ENCODE data around the gene CD101. TPM values are rescaled to one million over a fixed set of nuclear protein-coding genes. Genes with fewer than 3 reads are reported as not detected.

Gene CD101
- total and polyA plus RNA-seq, 4 donors, result 2.0 to 17.8 (median 4.4) TPM

DNA sequence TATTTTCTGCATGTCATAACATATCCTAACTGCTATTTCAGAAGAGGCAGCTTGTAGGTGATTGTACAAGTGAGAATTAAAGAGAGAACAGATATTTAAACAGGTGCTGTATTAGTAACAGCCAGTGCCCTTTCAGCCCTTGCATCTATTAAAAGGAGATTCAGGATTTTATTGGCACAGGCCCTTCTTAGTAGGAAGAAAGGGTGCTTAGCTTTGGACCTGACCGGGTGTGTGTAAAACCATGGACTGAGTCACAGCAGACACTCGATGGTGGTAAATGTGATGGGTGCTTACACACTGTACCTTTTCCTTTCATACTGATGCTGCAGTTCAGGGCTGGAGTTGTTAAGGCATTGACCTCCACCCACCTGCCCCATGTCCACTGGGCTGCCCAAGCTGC is 12.7 kb upstream of the CD101 start:
- WGBS, 2 donors, result 67 to 89% methylated on average over 2 of the region's 2 CpGs
- Histone ChIP-seq H3K27ac (ENCODE audit: low read depth in 1 of 2, low read length in 1 of 2) (no peak overlapping the region), H3K9ac (ENCODE audit: insufficient read depth in 1 of 2, low read length in 2 of 2) (no peak overlapping the region), H3K27me3 (ENCODE audit: control insufficient read depth in 3 of 3, insufficient read depth in 3 of 3, low read length in 2 of 3) (no peaks in the 10 kb centered on the region), H3K4me1 (ENCODE audit: control insufficient read depth in 5 of 5, insufficient read depth in 5 of 5, low read length in 5 of 5) (peaks cover 0 to 2% (median 0%) of the 10 kb centered on the region in 5 donors), H3K9me3 (ENCODE audit: control insufficient read depth in 4 of 4, insufficient read depth in 3 of 4, low read length in 3 of 4) (no peaks in the 10 kb centered on the region), H3K36me3 (ENCODE audit: control insufficient read depth in 4 of 4, insufficient read depth in 4 of 4, low read length in 4 of 4) (peaks cover 0 to 10% (median 2%) of the 10 kb centered on the region in 4 donors), H3K4me3 (no peak overlapping the region)
- peak in 1 of 3 donors; percentile 33 for DNase-seq
- ATAC-seq (ENCODE audit: insufficient read depth, low FRiP score), result no peak
- TF ChIP-seq, protein P1, sequence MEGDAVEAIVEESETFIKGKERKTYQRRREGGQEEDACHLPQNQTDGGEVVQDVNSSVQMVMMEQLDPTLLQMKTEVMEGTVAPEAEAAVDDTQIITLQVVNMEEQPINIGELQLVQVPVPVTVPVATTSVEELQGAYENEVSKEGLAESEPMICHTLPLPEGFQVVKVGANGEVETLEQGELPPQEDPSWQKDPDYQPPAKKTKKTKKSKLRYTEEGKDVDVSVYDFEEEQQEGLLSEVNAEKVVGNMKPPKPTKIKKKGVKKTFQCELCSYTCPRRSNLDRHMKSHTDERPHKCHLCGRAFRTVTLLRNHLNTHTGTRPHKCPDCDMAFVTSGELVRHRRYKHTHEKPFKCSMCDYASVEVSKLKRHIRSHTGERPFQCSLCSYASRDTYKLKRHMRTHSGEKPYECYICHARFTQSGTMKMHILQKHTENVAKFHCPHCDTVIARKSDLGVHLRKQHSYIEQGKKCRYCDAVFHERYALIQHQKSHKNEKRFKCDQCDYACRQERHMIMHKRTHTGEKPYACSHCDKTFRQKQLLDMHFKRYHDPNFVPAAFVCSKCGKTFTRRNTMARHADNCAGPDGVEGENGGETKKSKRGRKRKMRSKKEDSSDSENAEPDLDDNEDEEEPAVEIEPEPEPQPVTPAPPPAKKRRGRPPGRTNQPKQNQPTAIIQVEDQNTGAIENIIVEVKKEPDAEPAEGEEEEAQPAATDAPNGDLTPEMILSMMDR (IDR thresholded peaks at IDR 0.05; ENCODE audit: control extremely low read depth, extremely low read depth), result no peak

DNA sequence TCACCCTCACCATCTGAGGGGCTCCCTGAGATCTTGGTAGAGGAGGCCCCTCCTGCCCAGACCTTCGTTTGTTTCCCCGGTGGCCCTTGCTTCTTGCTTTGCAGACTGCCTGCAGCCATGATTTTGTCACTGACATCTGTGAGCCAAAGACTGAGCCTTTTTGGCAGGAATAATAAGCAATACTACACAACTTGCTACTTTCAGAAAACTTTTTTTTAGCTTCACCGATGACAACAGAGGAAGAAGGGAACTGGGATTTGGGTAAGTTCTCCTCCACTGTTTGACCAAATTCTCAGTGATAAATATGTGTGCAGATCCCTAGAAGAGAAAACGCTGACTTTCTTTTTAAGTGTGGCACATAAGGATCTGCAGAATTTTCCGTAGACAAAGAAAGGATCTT is 11.7 kb upstream of the CD101 start:
- H3K4me3 ChIP-seq, result no peak overlapping the region
- peaks cover 0 to 10% (median 2%) of the 10 kb centered on the region in 4 donors for H3K36me3 ChIP-seq (ENCODE audit: control insufficient read depth in 4 of 4, insufficient read depth in 4 of 4, low read length in 4 of 4)
- H3K9ac ChIP-seq (ENCODE audit: insufficient read depth in 1 of 2, low read length in 2 of 2), result no peak overlapping the region
- DNase-seq, result no peak
- 67 to 68% methylated on average over 5 of the region's 5 CpGs for WGBS, 2 donors
- peaks cover 0 to 2% (median 0%) of the 10 kb centered on the region in 5 donors for H3K4me1 ChIP-seq (ENCODE audit: control insufficient read depth in 5 of 5, insufficient read depth in 5 of 5, low read length in 5 of 5)
- H3K27me3 ChIP-seq (ENCODE audit: control insufficient read depth in 3 of 3, insufficient read depth in 3 of 3, low read length in 2 of 3), result no peaks in the 10 kb centered on the region
- no peaks in the 10 kb centered on the region for H3K9me3 ChIP-seq (ENCODE audit: control insufficient read depth in 4 of 4, insufficient read depth in 3 of 4, low read length in 3 of 4)
- TF ChIP-seq, protein P1 (IDR thresholded peaks at IDR 0.05; ENCODE audit: control extremely low read depth, extremely low read depth), result no peak
- H3K27ac ChIP-seq (ENCODE audit: low read depth in 1 of 2, low read length in 1 of 2), result no peak overlapping the region
- no peak for ATAC-seq (ENCODE audit: insufficient read depth, low FRiP score)

DNA sequence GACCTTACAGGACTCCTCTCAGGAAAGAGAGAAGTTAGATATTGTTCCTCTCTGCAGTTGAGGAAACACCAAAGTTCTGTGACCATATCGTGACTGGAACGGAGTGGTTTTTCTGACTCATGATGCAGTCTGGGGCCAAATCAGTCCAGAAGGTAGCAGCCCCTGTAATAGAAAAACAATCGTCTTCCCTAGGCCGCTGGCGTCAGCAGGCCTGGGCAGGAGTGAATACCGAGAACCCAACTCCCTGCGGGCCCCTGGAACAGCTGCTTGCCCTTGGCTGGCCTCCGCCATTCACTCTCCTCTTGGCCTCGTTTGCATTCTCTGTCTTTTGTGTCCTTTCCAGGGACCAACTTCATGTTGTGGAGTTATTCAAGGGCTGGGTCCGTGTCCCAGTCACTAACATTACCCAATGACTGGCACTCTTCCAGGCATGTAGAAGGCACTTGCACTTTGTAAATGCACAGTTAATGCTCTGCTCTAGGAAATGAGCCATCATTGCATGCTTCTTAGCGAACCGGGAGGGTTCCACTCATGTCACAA is 10.9 kb upstream of the CD101 start:
- no peaks in the 10 kb centered on the region for H3K9me3 ChIP-seq (ENCODE audit: control insufficient read depth in 4 of 4, insufficient read depth in 3 of 4, low read length in 3 of 4)
- DNase-seq (peak in 1 of 3 donors; percentile 43), ATAC-seq (ENCODE audit: insufficient read depth, low FRiP score) (peak; percentile 34)
- H3K4me3 ChIP-seq, result no peak overlapping the region
- no peaks in the 10 kb centered on the region for H3K27me3 ChIP-seq (ENCODE audit: control insufficient read depth in 3 of 3, insufficient read depth in 3 of 3, low read length in 2 of 3)
- peak overlapping the region in 1 of 2 donors; percentile 63 for H3K27ac ChIP-seq (ENCODE audit: low read depth in 1 of 2, low read length in 1 of 2)
- peaks cover 0 to 10% (median 2%) of the 10 kb centered on the region in 4 donors for H3K36me3 ChIP-seq (ENCODE audit: control insufficient read depth in 4 of 4, insufficient read depth in 4 of 4, low read length in 4 of 4)
- TF ChIP-seq, protein P1 (IDR thresholded peaks at IDR 0.05; ENCODE audit: control extremely low read depth, extremely low read depth), result no peak
- H3K4me1 ChIP-seq (ENCODE audit: control insufficient read depth in 5 of 5, insufficient read depth in 5 of 5, low read length in 5 of 5), result peaks cover 0 to 2% (median 0%) of the 10 kb centered on the region in 5 donors
- no peak overlapping the region for H3K9ac ChIP-seq (ENCODE audit: insufficient read depth in 1 of 2, low read length in 2 of 2)
- 54 to 62% methylated on average over 12 of the region's 12 CpGs for WGBS, 2 donors

Data from lung (tissue), 12 donors.